Measurements from ENCODE around the gene NAV2.

NAV2 gene

DNA sequence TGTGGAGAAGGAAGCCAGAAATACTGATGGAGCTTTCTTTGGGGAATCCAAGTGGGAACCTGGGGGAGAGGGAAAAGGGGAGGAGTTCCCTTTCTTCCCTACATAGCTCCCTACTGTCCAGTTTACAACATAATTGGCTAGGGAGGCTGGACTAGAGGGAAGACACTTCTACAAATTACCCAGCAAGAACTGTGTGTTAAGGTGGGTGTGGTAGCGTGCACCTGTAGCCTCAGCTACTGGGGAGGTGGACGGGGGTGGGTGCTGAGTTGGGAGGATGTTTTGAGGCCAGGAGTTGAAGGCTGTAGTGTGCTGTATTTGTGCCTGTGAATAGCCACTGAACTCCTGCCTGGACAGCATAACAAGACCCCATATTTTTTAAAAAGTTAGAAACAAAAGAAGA is 74.0 kb downstream of the NAV2 start:
- H3K4me3 ChIP-seq (ENCODE audit: low read length) = no peak overlapping the region
- DNase-seq (ENCODE audit: low read depth) = no peak
- TF ChIP-seq, protein P1, sequence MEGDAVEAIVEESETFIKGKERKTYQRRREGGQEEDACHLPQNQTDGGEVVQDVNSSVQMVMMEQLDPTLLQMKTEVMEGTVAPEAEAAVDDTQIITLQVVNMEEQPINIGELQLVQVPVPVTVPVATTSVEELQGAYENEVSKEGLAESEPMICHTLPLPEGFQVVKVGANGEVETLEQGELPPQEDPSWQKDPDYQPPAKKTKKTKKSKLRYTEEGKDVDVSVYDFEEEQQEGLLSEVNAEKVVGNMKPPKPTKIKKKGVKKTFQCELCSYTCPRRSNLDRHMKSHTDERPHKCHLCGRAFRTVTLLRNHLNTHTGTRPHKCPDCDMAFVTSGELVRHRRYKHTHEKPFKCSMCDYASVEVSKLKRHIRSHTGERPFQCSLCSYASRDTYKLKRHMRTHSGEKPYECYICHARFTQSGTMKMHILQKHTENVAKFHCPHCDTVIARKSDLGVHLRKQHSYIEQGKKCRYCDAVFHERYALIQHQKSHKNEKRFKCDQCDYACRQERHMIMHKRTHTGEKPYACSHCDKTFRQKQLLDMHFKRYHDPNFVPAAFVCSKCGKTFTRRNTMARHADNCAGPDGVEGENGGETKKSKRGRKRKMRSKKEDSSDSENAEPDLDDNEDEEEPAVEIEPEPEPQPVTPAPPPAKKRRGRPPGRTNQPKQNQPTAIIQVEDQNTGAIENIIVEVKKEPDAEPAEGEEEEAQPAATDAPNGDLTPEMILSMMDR (conservative IDR thresholded peaks at IDR 0.05; ENCODE audit: low read length) = no peak

DNA sequence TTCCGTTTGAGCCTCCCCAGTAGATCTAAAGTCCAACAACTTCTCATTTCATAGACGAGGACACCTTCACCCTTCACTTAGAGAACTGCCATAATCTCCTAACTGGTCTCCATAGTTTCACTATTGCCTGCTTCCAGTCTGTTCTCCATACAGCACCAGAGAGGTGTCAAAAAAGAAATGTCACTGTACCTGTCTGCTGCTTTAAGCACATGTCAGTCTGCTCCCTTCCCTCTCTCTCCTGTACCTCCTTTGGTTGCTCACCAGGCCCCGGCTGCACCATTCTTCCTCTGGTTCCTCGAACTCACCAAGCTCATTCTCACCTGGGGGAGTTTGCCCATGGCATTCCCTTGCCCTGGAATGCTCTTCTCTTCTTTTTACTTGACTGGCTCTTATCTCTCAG is 75.8 kb downstream of the NAV2 start:
- TF ChIP-seq, protein P1 (conservative IDR thresholded peaks at IDR 0.05; ENCODE audit: low read length) = no peak

DNA sequence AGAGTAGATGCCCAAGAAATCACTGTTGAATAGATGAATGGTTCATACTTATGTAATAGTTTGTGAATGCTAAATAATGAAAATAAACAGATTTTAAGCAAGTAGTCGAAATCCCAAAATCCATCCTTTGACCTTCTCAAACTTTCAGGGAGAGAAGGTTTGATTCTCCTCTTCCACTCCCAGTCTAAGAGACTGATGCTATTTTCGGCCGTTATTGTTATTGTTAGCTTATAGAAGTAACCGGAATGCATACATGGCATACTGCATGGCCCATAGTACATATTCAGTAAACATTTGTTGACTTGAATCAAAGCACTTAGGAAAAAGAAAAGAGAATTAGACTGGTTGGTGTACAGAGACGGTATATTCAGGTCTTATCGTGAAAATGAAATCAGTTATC is 76.6 kb downstream of the NAV2 start:
- TF ChIP-seq, protein P1 (conservative IDR thresholded peaks at IDR 0.05; ENCODE audit: low read length) = no peak
- no peak for DNase-seq (ENCODE audit: low read depth)

More for the DNA sequence above, 75.8 kb downstream of the NAV2 start:
- no peak overlapping the region for H3K4me3 ChIP-seq (ENCODE audit: low read length)
- DNase-seq (ENCODE audit: low read depth) = no peak

DNA sequence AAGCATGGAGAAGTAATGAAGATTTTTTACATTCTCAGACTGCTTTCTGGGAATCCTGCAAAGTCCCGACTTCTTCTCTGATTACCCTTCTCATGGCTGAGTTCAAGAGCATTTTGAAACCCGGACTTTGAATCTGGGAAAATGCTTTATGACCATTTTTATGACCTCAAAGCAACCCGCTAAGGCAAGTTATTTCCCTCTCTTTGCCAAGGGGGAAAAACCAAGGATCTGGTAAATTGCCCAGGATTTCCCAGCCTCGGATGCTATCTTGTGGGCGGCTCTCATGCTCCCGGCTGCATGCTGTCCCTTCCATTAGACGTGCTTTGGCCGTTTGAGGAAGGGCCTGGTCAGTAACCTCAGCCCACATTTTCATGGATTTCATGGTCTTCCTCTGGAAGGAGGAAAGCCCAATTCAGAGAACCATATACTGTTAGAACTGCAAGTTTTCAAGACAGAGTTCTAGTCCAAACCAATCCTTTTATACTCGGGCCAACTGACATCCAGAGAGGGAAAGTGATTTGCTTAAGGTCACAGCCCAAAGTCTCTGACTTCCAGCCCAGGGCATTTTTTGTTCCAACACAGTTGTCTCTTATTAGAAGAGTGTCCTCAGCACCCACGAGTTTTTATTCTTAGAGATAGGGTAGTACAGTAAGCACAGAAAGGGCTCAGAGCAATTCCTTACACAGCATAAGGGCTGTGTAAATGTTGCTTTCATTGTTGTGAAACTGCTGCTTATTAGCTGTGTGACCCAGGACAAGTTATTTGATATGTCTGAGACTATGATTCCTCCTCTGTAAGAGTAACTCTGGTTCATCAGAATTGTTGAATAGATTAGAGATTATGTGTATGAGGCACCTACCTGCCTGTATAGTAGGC is 77.4 kb downstream of the NAV2 start:
- peak; percentile 91 for DNase-seq (ENCODE audit: low read depth)
- TF ChIP-seq, protein P1 (conservative IDR thresholded peaks at IDR 0.05; ENCODE audit: low read length) = no peak
- no peak overlapping the region for H3K4me3 ChIP-seq (ENCODE audit: low read length)

More for the DNA sequence above, 76.6 kb downstream of the NAV2 start:
- no peak overlapping the region for H3K4me3 ChIP-seq (ENCODE audit: low read length)

DNA sequence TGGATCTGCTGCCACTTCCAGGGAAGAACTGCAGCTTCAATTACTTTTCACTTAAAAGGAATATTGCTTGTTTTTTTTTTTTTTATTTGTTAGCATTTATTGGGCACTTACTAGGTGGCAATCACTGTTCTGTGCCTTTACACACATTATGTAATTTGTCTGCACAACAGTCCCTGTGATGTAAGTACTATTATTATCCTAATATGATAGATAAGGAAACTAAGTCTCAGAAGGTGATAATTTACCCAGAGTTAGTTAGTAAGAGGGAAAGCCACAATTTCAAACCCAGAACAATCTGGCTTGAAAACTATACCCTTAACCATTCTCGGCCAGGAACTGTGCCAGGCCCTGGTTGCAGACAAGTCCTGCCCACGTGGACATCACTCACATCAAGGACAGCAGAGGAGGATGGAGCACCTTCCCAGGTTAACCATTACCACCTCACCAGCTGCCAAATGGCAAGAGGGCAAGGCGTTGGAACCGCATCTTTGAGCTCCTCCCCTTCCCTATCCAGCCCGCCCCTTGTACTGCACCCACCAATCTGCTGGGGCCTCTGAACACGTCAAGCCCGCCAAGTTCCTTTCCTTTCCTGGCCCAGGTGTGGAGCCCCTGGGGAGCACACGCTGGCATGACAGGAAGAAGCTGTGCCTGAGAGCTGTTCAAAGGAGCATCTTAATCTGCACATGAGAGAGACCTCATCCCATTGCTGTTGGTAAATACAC is 78.4 kb downstream of the NAV2 start:
- no peak overlapping the region for H3K4me3 ChIP-seq (ENCODE audit: low read length)
- TF ChIP-seq, protein P1 (conservative IDR thresholded peaks at IDR 0.05; ENCODE audit: low read length) = no peak
- DNase-seq (ENCODE audit: low read depth) = no peak

DNA sequence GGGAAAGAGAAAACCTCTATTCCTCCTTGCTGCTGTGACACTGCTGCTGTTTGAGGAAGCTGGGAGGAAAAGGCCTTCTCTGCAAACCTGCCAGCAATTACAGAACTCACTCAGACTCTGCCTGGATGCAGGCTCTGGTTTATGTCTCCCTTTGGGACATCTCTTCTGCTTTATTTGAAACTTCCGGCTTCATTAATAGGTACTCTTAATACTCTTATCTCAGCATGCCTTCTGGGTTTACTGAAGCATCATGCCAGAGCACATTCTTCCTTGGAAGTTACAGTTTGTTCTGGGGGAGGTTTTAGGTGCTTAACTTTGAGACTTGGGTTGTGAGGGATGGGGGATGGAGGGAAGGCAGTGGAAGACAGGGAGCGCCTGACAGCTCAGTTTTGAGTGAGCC is 79.9 kb downstream of the NAV2 start:
- TF ChIP-seq, protein P1 (conservative IDR thresholded peaks at IDR 0.05; ENCODE audit: low read length) = no peak
- H3K4me3 ChIP-seq (ENCODE audit: low read length) = no peak overlapping the region
- DNase-seq (ENCODE audit: low read depth) = no peak
